H1 (cell line): ENCODE data around the gene PLD3. TPM values are rescaled to one million over a fixed set of nuclear protein-coding genes. Genes with fewer than 3 reads are reported as not detected.

Experiments
- CTCF ChIA-PET: fragments of 300-600 bp; sonication (Branson Sonifier 250); formaldehyde crosslinking; loops from one replicate; lab custom pipeline; 2021; ENCODE audit not compliant: partially characterized antibody; lab: Charles Lee
- POLR2A ChIA-PET: fragments of 300-600 bp; sonication (Branson Sonifier 250); formaldehyde crosslinking; loops from one replicate; lab custom pipeline; 2021; ENCODE audit warnings: inconsistent platforms; ENCODE audit not compliant: partially characterized antibody; lab: Charles Lee
- DNase-seq, 2 experiments: peaks; one replicate each; pipeline versions ENCODE4 v3.0.0 to v3.0.0-alpha.2; 2010 to 2022; ENCODE audit warnings: low spot score in 2 of 2, low read depth in 1 of 2, mixed read lengths in 1 of 2
- FAIRE-seq: peaks from 2 replicates; lab custom pipeline; 2011; peaks lifted over from hg19 to GRCh38; lab: Jason Lieb, UNC
- H2AFZ ChIP-seq: 2 replicates; pipeline ENCODE4 v1.8.1; 2012; ENCODE audit warnings: low read length, inconsistent platforms
- H2AK5ac ChIP-seq: 2 replicates; pipeline ENCODE4 v1.6.1; 2013; ENCODE audit warnings: low read depth, low read length
- H2BK120ac ChIP-seq: replicated peaks from 2 replicates; pipeline ENCODE3; 2013; ENCODE audit warnings: low read depth, low read length, inconsistent platforms
- H2BK12ac ChIP-seq: 2 replicates; pipeline ENCODE4 v1.6.1; 2013; ENCODE audit warnings: low read depth, low read length
- H2BK15ac ChIP-seq: 2 replicates; pipeline ENCODE4 v1.6.1; 2013; ENCODE audit warnings: low read length
- H2BK20ac ChIP-seq: 2 replicates; pipeline ENCODE4 v1.6.1; 2013; ENCODE audit warnings: low read length
- H2BK5ac ChIP-seq: 2 replicates; pipeline ENCODE4 v1.6.1; 2013; ENCODE audit warnings: low read depth, low read length
- H3K14ac ChIP-seq: 2 replicates; pipeline ENCODE4 v1.6.1; 2013; ENCODE audit warnings: inconsistent platforms; ENCODE audit not compliant: insufficient read length
- H3K18ac ChIP-seq: 2 replicates; pipeline ENCODE4 v1.6.1; 2013; ENCODE audit warnings: low read length; ENCODE audit errors: extremely low read depth
- H3K23ac ChIP-seq: 2 replicates; pipeline ENCODE4 v1.6.1; 2013; ENCODE audit warnings: inconsistent platforms; ENCODE audit not compliant: insufficient read length
- H3K23me2 ChIP-seq: 2 replicates; pipeline ENCODE4 v1.6.1; 2013; ENCODE audit warnings: low read depth, low read length
- H3K27ac ChIP-seq: 2 replicates; pipeline ENCODE4 v1.6.1; 2011; ENCODE audit warnings: low read depth, low read length, inconsistent platforms
- H3K27me3 ChIP-seq, 4 experiments: replicated peaks in 1 of 4; 1 replicate in 1 of 4; 2 replicates in 3 of 4; pipeline versions ENCODE4 v1.6.1 to v1.8.1; 2011 to 2013; ENCODE audit warnings: low read length in 3 of 4, mild to moderate bottlenecking in 3 of 4, inconsistent platforms in 2 of 4, mixed read lengths in 2 of 4, moderate library complexity in 1 of 4; ENCODE audit not compliant: control insufficient read depth in 3 of 4, insufficient read depth in 3 of 4; ENCODE audit errors: extremely low read depth in 1 of 4
- H3K36me3 ChIP-seq, 4 experiments: 2 replicates each; pipeline versions ENCODE4 v1.6.1 to v1.8.1; 2011 to 2013; ENCODE audit warnings: mild to moderate bottlenecking in 4 of 4, low read length in 3 of 4, moderate library complexity in 2 of 4, control low read depth in 1 of 4, inconsistent platforms in 1 of 4; ENCODE audit not compliant: insufficient read depth in 4 of 4, control insufficient read depth in 2 of 4
- H3K4ac ChIP-seq: replicated peaks from 2 replicates; pipeline ENCODE3; 2013; ENCODE audit warnings: low read length, low read depth, mixed read lengths, inconsistent platforms; ENCODE audit not compliant: insufficient read length
- H3K4me1 ChIP-seq, 4 experiments: replicated peaks in 1 of 4; 1 replicate in 1 of 4; 2 replicates in 3 of 4; pipeline versions ENCODE4 v1.6.1 to v1.8.1; 2011 to 2013; ENCODE audit warnings: low read length in 3 of 4, inconsistent platforms in 2 of 4, mixed read lengths in 1 of 4; ENCODE audit not compliant: insufficient read depth in 4 of 4, control insufficient read depth in 3 of 4
- H3K4me2 ChIP-seq, 2 experiments: 2 replicates each; pipeline versions ENCODE4 v1.6.1 to v1.8.1; 2011 to 2013; ENCODE audit warnings: low read depth in 2 of 2, low read length in 2 of 2, control low read depth in 1 of 2, inconsistent platforms in 1 of 2, mild to moderate bottlenecking in 1 of 2; ENCODE audit not compliant: insufficient read depth in 1 of 2
- H3K4me3 ChIP-seq, 4 experiments: fragments of 200-600, 300-600 bp in 1 of 4; sonication (generic), shearing (Covaris generic), sonication (Bioruptor Twin) in 1 of 4; 2 replicates each; pipeline versions ENCODE4 v1.5.1 to v1.8.1; 2011 to 2016; ENCODE audit warnings: low read length in 4 of 4, low read depth in 3 of 4, control low read depth in 2 of 4, inconsistent platforms in 2 of 4, mild to moderate bottlenecking in 2 of 4, mixed read lengths in 1 of 4, moderate library complexity in 1 of 4; ENCODE audit not compliant: insufficient read depth in 2 of 4; ENCODE audit errors: extremely low read depth in 1 of 4
- H3K56ac ChIP-seq: replicated peaks from 2 replicates; pipeline ENCODE3; 2013; ENCODE audit warnings: low read depth, mild to moderate bottlenecking, mixed read lengths, low read length, inconsistent platforms; ENCODE audit not compliant: insufficient read length
- H3K79me1 ChIP-seq: 2 replicates; pipeline ENCODE4 v1.6.1; 2013; ENCODE audit warnings: low read depth, low read length, control low read depth
- H3K79me2 ChIP-seq, 2 experiments: 2 replicates each; pipeline versions ENCODE4 v1.6.1 to v1.8.1; 2012 to 2013; ENCODE audit warnings: low read length in 2 of 2, mild to moderate bottlenecking in 2 of 2, inconsistent platforms in 1 of 2; ENCODE audit not compliant: insufficient read depth in 2 of 2, control insufficient read depth in 1 of 2
- H3K9ac ChIP-seq, 4 experiments: replicated peaks in 1 of 4; 1 replicate in 1 of 4; 2 replicates in 3 of 4; pipeline versions ENCODE4 v1.6.1 to v1.8.1; 2011 to 2013; ENCODE audit warnings: low read depth in 3 of 4, low read length in 3 of 4, control low read depth in 2 of 4, mild to moderate bottlenecking in 2 of 4, moderate library complexity in 2 of 4, inconsistent platforms in 1 of 4; ENCODE audit errors: extremely low read depth in 1 of 4
- H3K9me3 ChIP-seq, 2 experiments: 2 replicates each; pipeline versions ENCODE4 v1.6.1 to v1.8.1; 2012 to 2013; ENCODE audit warnings: mild to moderate bottlenecking in 2 of 2, moderate library complexity in 2 of 2, control low read depth in 1 of 2, inconsistent platforms in 1 of 2, low read depth in 1 of 2, low read length in 1 of 2, mixed read lengths in 1 of 2; ENCODE audit not compliant: insufficient read depth in 2 of 2
- H4K20me1 ChIP-seq, 2 experiments: replicated peaks in 1 of 2; 2 replicates each; pipeline versions ENCODE3 to v1.8.1; 2011 to 2013; ENCODE audit warnings: inconsistent platforms in 2 of 2, low read length in 2 of 2, mild to moderate bottlenecking in 1 of 2; ENCODE audit not compliant: insufficient read depth in 2 of 2, control insufficient read depth in 1 of 2
- H4K5ac ChIP-seq: 2 replicates; pipeline ENCODE4 v1.6.1; 2013; ENCODE audit warnings: low read length, low read depth, mixed read lengths, inconsistent platforms; ENCODE audit not compliant: insufficient read length
- H4K8ac ChIP-seq: 2 replicates; pipeline ENCODE4 v1.8.0; 2013; ENCODE audit warnings: mild to moderate bottlenecking, moderate library complexity, low read length, inconsistent platforms; ENCODE audit not compliant: insufficient read depth; ENCODE audit errors: extremely low read depth
- H4K91ac ChIP-seq: replicated peaks from 2 replicates; pipeline ENCODE3; 2013; ENCODE audit warnings: low read length, mixed read lengths, inconsistent platforms; ENCODE audit not compliant: insufficient read length
- CBX5 ChIP-seq: fragments of 300-800, 300-1000 bp; sonication (generic); IDR thresholded peaks from 2 replicates; pipeline ENCODE4 v1.7.1; 2016; ENCODE audit warnings: antibody characterized with exemption, low read length, low read depth
- CHD1 ChIP-seq: IDR thresholded peaks from 2 replicates; pipeline ENCODE4 v1.6.1; 2012; ENCODE audit warnings: low read depth, low read length, improper control_type of control experiment
- EZH2 ChIP-seq: fragments of 200-600 bp; sonication (generic); IDR thresholded peaks from 2 replicates; pipeline ENCODE4 v1.7.1; 2012; ENCODE audit warnings: low read depth, mild to moderate bottlenecking, moderate library complexity, low read length, inconsistent platforms; ENCODE audit not compliant: severe bottlenecking
- KDM1A ChIP-seq: fragments of 200-600, 300-600 bp; sonication (generic); IDR thresholded peaks from 2 replicates; pipeline ENCODE4 v1.7.1; 2016; ENCODE audit warnings: mild to moderate bottlenecking, low read length, borderline replicate concordance
- KDM5A ChIP-seq: fragments of 200-600 bp; IDR thresholded peaks from 2 replicates; pipeline ENCODE4 v1.7.1; 2012; ENCODE audit warnings: mild to moderate bottlenecking, low read length, inconsistent platforms, mixed read lengths
- RAD21 ChIP-seq, 2 experiments: IDR thresholded peaks in 1 of 2; conservative IDR thresholded peaks in 1 of 2; 2 replicates each; pipeline ENCODE4 v1.6.1; 2011; ENCODE audit warnings: low read depth in 2 of 2, low read length in 2 of 2, improper control_type of control experiment in 1 of 2, inconsistent platforms in 1 of 2, mild to moderate bottlenecking in 1 of 2, moderate library complexity in 1 of 2
- RXRA ChIP-seq: IDR thresholded peaks from 2 replicates; pipeline ENCODE4 v1.6.1; 2011; ENCODE audit warnings: low read depth, mild to moderate bottlenecking, low read length, moderate library complexity; ENCODE audit not compliant: insufficient read depth
- SIX5 ChIP-seq: IDR thresholded peaks from 2 replicates; pipeline ENCODE4 v1.6.1; 2011; ENCODE audit warnings: mild to moderate bottlenecking, low read depth, low read length
- SRF ChIP-seq: IDR thresholded peaks from 2 replicates; pipeline ENCODE4 v1.6.1; 2011; ENCODE audit warnings: mild to moderate bottlenecking, low read depth, low read length, moderate library complexity
- TCF12 ChIP-seq: IDR thresholded peaks from 2 replicates; pipeline ENCODE4 v1.6.1; 2011; ENCODE audit warnings: low read depth, mild to moderate bottlenecking, low read length
- WGBS, 2 experiments: shearing (Covaris generic) in 1 of 2; methylation state at CpG; one replicate each; pipeline versions ENCODE4 v1.1.6 to v1.1.7; 2013 to 2015; ENCODE audit warnings: low lambda C conversion rate in 2 of 2, mixed read lengths in 2 of 2, inconsistent platforms in 1 of 2, low coverage in 1 of 2, missing lambda C conversion rate in 1 of 2; ENCODE audit not compliant: insufficient replicate concordance in 2 of 2, insufficient coverage in 1 of 2, insufficient read length in 1 of 2; ENCODE audit errors: extremely low coverage in 1 of 2, missing lambda C conversion rate in 1 of 2; 5-methylcytosine and 5-hydroxymethylcytosine counted together
- polyA plus RNA-seq, 7 experiments: library from polyadenylated mRNA; depleted of rRNA in 3 of 7; stranded (reverse) in 5 of 7; unstranded in 2 of 7; fragments of >200 nt in 5 of 7; fragments of 200-250 nt in 2 of 7; gene quantifications; 1 replicate in 5 of 7; 2 replicates in 1 of 7; 4 replicates in 1 of 7; pipeline versions ENCODE4 v1.2.1 to v1.2.3, GENCODE V29; 2011 to 2013; ENCODE audit warnings: missing spikeins in 2 of 7, mixed read lengths in 2 of 7
- total RNA-seq: library from RNA; stranded (reverse); fragmentation: NEBNext Ultra II Directional; extraction: Animal tissue kit (Norgen Biotek cat#: 25700); gene quantifications from 2 replicates; pipeline ENCODE4 v1.2.1, GENCODE V29; 2021

PLD3 gene
- total and polyA plus RNA-seq, 2 of the 8 experiments (the other 6 are each of a cell fraction or from before 2014, with no cell fraction given): 180 to 543 TPM

- no peak overlapping the region for H2BK120ac ChIP-seq
- CTCF ChIA-PET: interaction anchor here (2.5 kb wide), 1 partner anchor 22 kb away, joined by 12 read pairs; no protein-coding TSS in a partner anchor
- H2BK15ac ChIP-seq: peak overlapping the region; percentile 100
- no peak overlapping the region for H2AK5ac ChIP-seq
- no peak overlapping the region for H4K8ac ChIP-seq
- POLR2A ChIA-PET: interaction anchor here (0.6 to 5.4 kb wide), 6 partner anchors 9 to 28 kb away, joined by 3 to 24 read pairs (median 5); partner anchors contain the start of gene SERTAD1
- H3K4me1 ChIP-seq: peaks cover 0 to 5% (median 4%) of the 10 kb centered on the region in 4 experiments; a peak in 5 of 7 replicates
- H3K9me3 ChIP-seq: no peaks in the 10 kb centered on the region
- DNase-seq: peak in 1 of 2 experiments; percentile 86
- H3K27ac ChIP-seq: no peak overlapping the region
- peak overlapping the region in 1 of 4 experiments; percentile 17; a peak in 2 of 8 replicates for H3K4me3 ChIP-seq
- H3K36me3 ChIP-seq: no peaks in the 10 kb centered on the region
- peak overlapping the region; percentile 75; the same call in 1 of the 2 replicates for H2BK12ac ChIP-seq
- H3K14ac ChIP-seq: no peak overlapping the region
- H3K23ac ChIP-seq: no peak overlapping the region
- H4K91ac ChIP-seq: no peak overlapping the region
- no peak overlapping the region for H2BK5ac ChIP-seq
- H3K27me3 ChIP-seq: peaks cover 0 to 8% (median 5%) of the 10 kb centered on the region in 4 experiments; a peak in 6 of 7 replicates
- no peak overlapping the region for H3K56ac ChIP-seq
- WGBS, 2 experiments: 48% methylated on average over 45 of the region's 49 CpGs; no CpG with 5 or more reads in 1 of the 2 experiments
- H3K23me2 ChIP-seq: peaks cover 3% of the 10 kb centered on the region; the same call in 1 of the 2 replicates
- FAIRE-seq: peak; percentile 48
- no peak overlapping the region for H2BK20ac ChIP-seq
- no peak overlapping the region for H4K5ac ChIP-seq
- H3K79me2 ChIP-seq: no peaks in the 10 kb centered on the region
- no peak overlapping the region for H3K9ac ChIP-seq
- H2AFZ ChIP-seq: no peak overlapping the region
- peak overlapping the region; percentile 47 to 61 for H3K4me2 ChIP-seq
- H3K79me1 ChIP-seq: no peaks in the 10 kb centered on the region
- peaks cover 0 to 1% of the 10 kb centered on the region in 2 experiments for H4K20me1 ChIP-seq
- H3K4ac ChIP-seq: no peak overlapping the region
- peak overlapping the region; percentile 95 for H3K18ac ChIP-seq
- TF ChIP-seq SIX5 (no peak), CBX5 (no peak), SRF (no peak), RAD21 (IDR thresholded peaks at IDR 0.05 in 1 of 2, conservative IDR thresholded peaks at IDR 0.05 in 1 of 2; ENCODE audit: low read depth in 2 of 2, low read length in 2 of 2) (no peak), KDM1A (no peak), RXRA (no peak), KDM5A (no peak), EZH2 (no peak), CHD1 (no peak), TCF12 (no peak)
These were observed 50.1 kb downstream of the PLD3 start for GRCh38 chr19:40398417-40399131.
